K562 (cell line): ENCODE data around the gene DDAH2. TPM values are rescaled to one million over a fixed set of nuclear protein-coding genes. Genes with fewer than 3 reads are reported as not detected.

Experiments used
- ATAC-seq: fragments of 200-7000 bp; cut with Tn5 transposase; 3 replicates; pipeline ENCODE4 v1.9.1; 2020; ENCODE audit warnings: moderate library complexity
- BruUV-seq: library from RNA; stranded (reverse); fragments of 400-500 nt; replicated peaks from 2 replicates; lab custom pipeline; 2021; lab: Mats Ljungman, UMichigan
- CTCF ChIA-PET: fragments of 300-600 bp; formaldehyde crosslinking; extraction: SDS; loops from one replicate; lab custom pipeline; 2021; ENCODE audit warnings: low intra/inter-chr PET ratio; lab: Yijun Ruan, JAX
- POLR2A ChIA-PET: fragments of 300-600, 350-650 bp; sonication (Branson Sonifier 250); formaldehyde crosslinking; extraction: SDS; loops from one replicate; lab custom pipeline; 2021; ENCODE audit warnings: antibody characterized with exemption, inconsistent platforms; lab: Yijun Ruan, JAX
- DNase-seq, 4 experiments: peaks; one replicate each; pipeline versions ENCODE4 v3.0.0 to v3.0.0-alpha.2; 2011 to 2018; ENCODE audit warnings: low spot score in 3 of 4, mixed read lengths in 3 of 4; ENCODE audit errors: extremely low read depth in 1 of 4
- FAIRE-seq: peaks from 2 replicates; lab custom pipeline; 2011; peaks lifted over from hg19 to GRCh38; lab: Jason Lieb, UNC
- H2AFZ ChIP-seq: 2 replicates; pipeline ENCODE4 v1.6.0; 2011; ENCODE audit warnings: low read depth, low read length, control low read depth, inconsistent platforms
- H3K27ac ChIP-seq: fragments of 200-600 bp; 3 replicates; pipeline ENCODE4 v1.8.0; 2011; ENCODE audit warnings: low read depth, mild to moderate bottlenecking, control low read depth, inconsistent platforms, low read length, moderate library complexity, mixed read lengths; ENCODE audit errors: extremely low read depth
- H3K27me3 ChIP-seq, 2 experiments: fragments of 300-600 bp in 1 of 2; 2 replicates in 1 of 2; 3 replicates in 1 of 2; pipeline versions ENCODE4 v1.6.0 to v1.8.0; 2011; ENCODE audit warnings: inconsistent platforms in 2 of 2, low read length in 2 of 2, mild to moderate bottlenecking in 1 of 2, mixed read lengths in 1 of 2, moderate library complexity in 1 of 2; ENCODE audit not compliant: control insufficient read depth in 2 of 2, insufficient read depth in 2 of 2
- H3K36me3 ChIP-seq: fragments of 300-600 bp; 3 replicates; pipeline ENCODE4 v1.8.0; 2011; ENCODE audit warnings: mild to moderate bottlenecking, low read length, inconsistent platforms; ENCODE audit not compliant: control insufficient read depth, insufficient read depth
- H3K4me1 ChIP-seq, 2 experiments: fragments of 200-600 bp in 1 of 2; replicated peaks in 1 of 2; 2 replicates in 1 of 2; 3 replicates in 1 of 2; pipeline versions ENCODE4 v1.5.1 to v1.8.0; 2011; ENCODE audit warnings: inconsistent platforms in 2 of 2, low read length in 2 of 2, mild to moderate bottlenecking in 1 of 2, mixed read lengths in 1 of 2, moderate library complexity in 1 of 2; ENCODE audit not compliant: control insufficient read depth in 2 of 2, insufficient read depth in 2 of 2
- H3K4me2 ChIP-seq: 2 replicates; pipeline ENCODE4 v1.6.1; 2011; ENCODE audit warnings: low read length, control low read depth, inconsistent platforms, mixed read lengths; ENCODE audit not compliant: insufficient read depth
- H3K4me3 ChIP-seq: fragments of 200-600 bp; sonication (generic), shearing (Covaris generic); 2 replicates; pipeline ENCODE4 v1.5.1; 2016; ENCODE audit warnings: control low read depth, inconsistent platforms
- H3K79me2 ChIP-seq: fragments of 200-600 bp; 3 replicates; pipeline ENCODE4 v1.8.0; 2011; ENCODE audit warnings: low read length, inconsistent platforms; ENCODE audit not compliant: control insufficient read depth, insufficient read depth
- H3K9ac ChIP-seq, 2 experiments: 2 replicates each; pipeline versions ENCODE4 v1.6.0 to v1.6.1; 2011; ENCODE audit warnings: low read depth in 2 of 2, low read length in 2 of 2, control low read depth in 1 of 2, inconsistent platforms in 1 of 2, mild to moderate bottlenecking in 1 of 2, mixed read lengths in 1 of 2; ENCODE audit not compliant: insufficient read depth in 1 of 2
- H3K9me1 ChIP-seq: one replicate; pipeline ENCODE4 v1.6.0; 2011; ENCODE audit warnings: inconsistent platforms, mild to moderate bottlenecking, low read length, moderate library complexity; ENCODE audit not compliant: control insufficient read depth, insufficient read depth
- H3K9me3 ChIP-seq: replicated peaks from 2 replicates; pipeline ENCODE4 v1.5.1; 2011; ENCODE audit warnings: low read depth, low read length, inconsistent platforms; ENCODE audit not compliant: control insufficient read depth, insufficient read depth
- H4K20me1 ChIP-seq: replicated peaks from 2 replicates; pipeline ENCODE4 v1.6.1; 2011; ENCODE audit warnings: low read length, inconsistent platforms, mixed read lengths; ENCODE audit not compliant: control insufficient read depth, insufficient read depth
- ARID2 ChIP-seq: fragments of 450-650 bp; IDR thresholded peaks from 2 replicates; pipeline ENCODE4 v1.6.1; 2017; ENCODE audit warnings: antibody characterized with exemption, mild to moderate bottlenecking
- CBX1 ChIP-seq: sonication (generic); IDR thresholded peaks from 2 replicates; pipeline ENCODE4 v1.6.1; 2016; ENCODE audit warnings: antibody characterized with exemption, low read depth, mild to moderate bottlenecking
- HNRNPK ChIP-seq: fragments of 200-400 bp; formaldehyde crosslinking; IDR thresholded peaks from one replicate; pipeline ENCODE4 v1.6.1; 2018; ENCODE audit warnings: mild to moderate bottlenecking, low read depth, low read length; ENCODE audit not compliant: poor library complexity, severe bottlenecking
- JUND ChIP-seq, 2 experiments: IDR thresholded peaks; 2 replicates in 1 of 2; 3 replicates in 1 of 2; pipeline ENCODE4 v1.6.1; 2011; ENCODE audit warnings: borderline replicate concordance in 2 of 2, low read depth in 2 of 2, low read length in 2 of 2, improper control_type of control experiment in 1 of 2, missing biosample characterization in 1 of 2, missing genetic modification characterization in 1 of 2, missing genetic modification reagents in 1 of 2
- KLF10 ChIP-seq: fragments of 250-450 bp; sonication (Bioruptor Pico); IDR thresholded peaks from 2 replicates; pipeline ENCODE4 v1.6.1; 2021; ENCODE audit warnings: matching md5 sums
- RBBP5 ChIP-seq: fragments of 200-600 bp; sonication (generic); IDR thresholded peaks from 2 replicates; pipeline ENCODE4 v1.6.1; 2012; ENCODE audit warnings: borderline replicate concordance, mild to moderate bottlenecking, low read length, control low read depth, inconsistent platforms; ENCODE audit not compliant: insufficient read depth, poor library complexity, severe bottlenecking
- SMAD4 ChIP-seq: fragments of 250-450 bp; sonication (Bioruptor Pico); conservative IDR thresholded peaks from 2 replicates; pipeline ENCODE4 v1.8.0; 2021; ENCODE audit warnings: inconsistent platforms, mild to moderate bottlenecking, moderate library complexity
- SMC3 ChIP-seq: conservative IDR thresholded peaks from 2 replicates; pipeline ENCODE4 v1.6.1; 2011; ENCODE audit warnings: low read depth, low read length, improper control_type of control experiment; ENCODE audit not compliant: insufficient read depth
- SUPT5H ChIP-seq: fragments of 450-650 bp; IDR thresholded peaks from 2 replicates; pipeline ENCODE4 v1.6.1; 2016
- TAL1 ChIP-seq: fragments of 450-650 bp; IDR thresholded peaks from 2 replicates; pipeline ENCODE4 v1.6.1; 2016; ENCODE audit warnings: mild to moderate bottlenecking
- TRIM24 ChIP-seq, 2 experiments: fragments of 450-650 bp; IDR thresholded peaks; 2 replicates each; pipeline ENCODE4 v1.6.1; 2016
- ZNF140 ChIP-seq: fragments of 250-450 bp; sonication (Bioruptor Pico); IDR thresholded peaks from 2 replicates; pipeline ENCODE4 v1.8.0; 2021; ENCODE audit warnings: moderate library complexity, mild to moderate bottlenecking, inconsistent platforms
- ZNF444 ChIP-seq: fragments of 250-450 bp; sonication (Bioruptor Pico); IDR thresholded peaks from 2 replicates; pipeline ENCODE4 v1.4.0; 2020; ENCODE audit warnings: mild to moderate bottlenecking, moderate library complexity
- ZSCAN29 ChIP-seq: fragments of 450-650 bp; IDR thresholded peaks from 2 replicates; pipeline ENCODE4 v1.6.1; 2017
- WGBS: fragments of 100-300 bp; shearing (Covaris generic); methylation state at CpG from one replicate; pipeline ENCODE4 v1.1.6; 2016; ENCODE audit warnings: low coverage, mixed read lengths; ENCODE audit not compliant: insufficient coverage; ENCODE audit errors: missing lambda C conversion rate; 5-methylcytosine and 5-hydroxymethylcytosine counted together
- in situ Hi-C: fragments of 300-500 bp; cut with MboI; formaldehyde crosslinking; loops from 4 replicates; pipeline ENCODE4 v1.15.0; 2018; ENCODE audit warnings: inconsistent platforms, mixed read lengths
- intact Hi-C: fragments of 100-400 bp; cut with micrococcal nuclease; formaldehyde crosslinking; loops from 2 replicates; pipeline ENCODE4 v1.14.2; 2022
- polyA plus RNA-seq, 8 experiments: library from polyadenylated mRNA; depleted of rRNA in 4 of 8; stranded (reverse) in 5 of 8; unstranded in 3 of 8; fragments of >200 nt; fragmentation: Nextera tagmentation in 2 of 8; fragmentation: Illumina TruSeq in 1 of 8; extraction: Ambion mirVana in 2 of 8; extraction: Trizol in 1 of 8; gene quantifications; 2 replicates each; pipeline versions ENCODE4 v1.2.1 to v1.2.3, GENCODE V29; 2011 to 2014; ENCODE audit warnings: inconsistent platforms in 1 of 8, missing spikeins in 1 of 8
- total RNA-seq, 7 experiments: library from RNA; depleted of rRNA in 6 of 7; stranded (reverse); fragments of >200 nt in 6 of 7; fragmentation: Illumina TruSeq in 2 of 7; extraction: Trizol in 2 of 7; gene quantifications; 2 replicates each; pipeline versions ENCODE4 v1.2.1 to v1.2.3, GENCODE V29; 2011 to 2021; ENCODE audit warnings: low replicate concordance in 1 of 7
- TF ChIP-seq, protein P1 (sequence below): sonication (generic); IDR thresholded peaks from 2 replicates; pipeline ENCODE4 v1.6.1; 2016
- TF ChIP-seq, protein P2 (sequence below): sonication (generic); formaldehyde crosslinking; IDR thresholded peaks from 2 replicates; pipeline ENCODE4 v1.8.0; 2022; ENCODE audit warnings: mild to moderate bottlenecking, low read depth, missing genetic modification reagents
- TF ChIP-seq, protein P3 (sequence below): fragments of 250-450 bp; sonication (Bioruptor Pico); IDR thresholded peaks from 2 replicates; pipeline ENCODE4 v1.4.0; 2020; ENCODE audit warnings: mild to moderate bottlenecking

DDAH2 gene
- total and polyA plus RNA-seq, 9 of the 15 experiments (the other 6 are each of a cell fraction or from before 2014, with no cell fraction given), result 1.8 to 45.4 (median 21.4) TPM

DNA sequence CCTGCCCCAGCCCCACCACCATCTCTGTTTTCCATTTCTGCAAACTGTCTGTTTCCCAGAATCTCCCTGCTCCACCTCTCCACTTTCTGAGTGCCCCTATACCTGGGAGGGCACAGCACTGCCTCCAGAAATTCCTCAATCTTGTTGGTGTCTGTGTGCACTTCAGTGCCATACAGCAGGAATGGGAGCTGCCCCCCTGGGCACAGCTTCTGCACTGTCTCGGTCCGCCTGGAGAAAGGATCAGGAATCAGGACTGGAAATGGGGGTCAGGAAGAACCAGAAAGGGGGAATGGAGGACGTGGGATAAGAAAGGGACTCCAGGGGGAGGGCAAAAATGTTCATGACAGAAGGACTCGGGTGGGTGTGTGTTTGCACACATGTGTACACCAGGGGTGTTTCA is 4.6 kb upstream of the DDAH2 start:
- intact Hi-C loops, result loop anchor here (2.0 to 10.0 kb wide), 3 partner anchors 43 to 241 kb away; partner anchors contain the start of genes DXO and VARS1
- TF ChIP-seq, protein P1, sequence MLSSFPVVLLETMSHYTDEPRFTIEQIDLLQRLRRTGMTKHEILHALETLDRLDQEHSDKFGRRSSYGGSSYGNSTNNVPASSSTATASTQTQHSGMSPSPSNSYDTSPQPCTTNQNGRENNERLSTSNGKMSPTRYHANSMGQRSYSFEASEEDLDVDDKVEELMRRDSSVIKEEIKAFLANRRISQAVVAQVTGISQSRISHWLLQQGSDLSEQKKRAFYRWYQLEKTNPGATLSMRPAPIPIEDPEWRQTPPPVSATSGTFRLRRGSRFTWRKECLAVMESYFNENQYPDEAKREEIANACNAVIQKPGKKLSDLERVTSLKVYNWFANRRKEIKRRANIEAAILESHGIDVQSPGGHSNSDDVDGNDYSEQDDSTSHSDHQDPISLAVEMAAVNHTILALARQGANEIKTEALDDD, result no peak
- TF ChIP-seq ZSCAN29 (no peak), SMAD4 (CRISPR knock-in tag) (no peak), ARID2 (peak; percentile 30; the same call in 1 of the 2 replicates), SMC3 (no peak), JUND (IDR thresholded peaks at IDR 0.05; ENCODE audit: borderline replicate concordance, low read depth, low read length) (no peak), JUND (tag; IDR thresholded peaks at IDR 0.05; ENCODE audit: borderline replicate concordance, low read depth, low read length) (no peak), TRIM24 (IDR thresholded peaks at IDR 0.05) (no peak), SUPT5H (peak; percentile 43), TAL1 (no peak), ZNF444 (CRISPR knock-in tag) (no peak), CBX1 (no peak), RBBP5 (no peak), HNRNPK (no peak), ZNF140 (CRISPR knock-in tag) (no peak), KLF10 (CRISPR knock-in tag) (no peak)
- TF ChIP-seq, protein P2, sequence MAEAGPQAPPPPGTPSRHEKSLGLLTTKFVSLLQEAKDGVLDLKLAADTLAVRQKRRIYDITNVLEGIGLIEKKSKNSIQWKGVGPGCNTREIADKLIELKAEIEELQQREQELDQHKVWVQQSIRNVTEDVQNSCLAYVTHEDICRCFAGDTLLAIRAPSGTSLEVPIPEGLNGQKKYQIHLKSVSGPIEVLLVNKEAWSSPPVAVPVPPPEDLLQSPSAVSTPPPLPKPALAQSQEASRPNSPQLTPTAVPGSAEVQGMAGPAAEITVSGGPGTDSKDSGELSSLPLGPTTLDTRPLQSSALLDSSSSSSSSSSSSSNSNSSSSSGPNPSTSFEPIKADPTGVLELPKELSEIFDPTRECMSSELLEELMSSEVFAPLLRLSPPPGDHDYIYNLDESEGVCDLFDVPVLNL (CRISPR knock-in tag), result no peak
- TF ChIP-seq, protein P3, sequence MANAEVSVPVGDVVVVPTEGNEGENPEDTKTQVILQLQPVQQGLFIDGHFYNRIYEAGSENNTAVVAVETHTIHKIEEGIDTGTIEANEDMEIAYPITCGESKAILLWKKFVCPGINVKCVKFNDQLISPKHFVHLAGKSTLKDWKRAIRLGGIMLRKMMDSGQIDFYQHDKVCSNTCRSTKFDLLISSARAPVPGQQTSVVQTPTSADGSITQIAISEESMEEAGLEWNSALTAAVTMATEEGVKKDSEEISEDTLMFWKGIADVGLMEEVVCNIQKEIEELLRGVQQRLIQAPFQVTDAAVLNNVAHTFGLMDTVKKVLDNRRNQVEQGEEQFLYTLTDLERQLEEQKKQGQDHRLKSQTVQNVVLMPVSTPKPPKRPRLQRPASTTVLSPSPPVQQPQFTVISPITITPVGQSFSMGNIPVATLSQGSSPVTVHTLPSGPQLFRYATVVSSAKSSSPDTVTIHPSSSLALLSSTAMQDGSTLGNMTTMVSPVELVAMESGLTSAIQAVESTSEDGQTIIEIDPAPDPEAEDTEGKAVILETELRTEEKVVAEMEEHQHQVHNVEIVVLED (CRISPR knock-in tag), result no peak

More for the DNA sequence above, 4.6 kb upstream of the DDAH2 start:
- ATAC-seq (no peak), FAIRE-seq (no peak), DNase-seq (no peak)
- in situ Hi-C loops, result no loop called here
- Histone ChIP-seq H3K27me3 (no peaks in the 10 kb centered on the region), H3K4me3 (peak overlapping the region; percentile 77; the same call in 1 of the 2 replicates), H3K36me3 (peaks cover 56% of the 10 kb centered on the region), H3K79me2 (peaks cover 76% of the 10 kb centered on the region), H2AFZ (no peak overlapping the region), H3K9me1 (no peaks in the 10 kb centered on the region), H3K27ac (peak overlapping the region; percentile 95), H3K4me1 (peaks cover 43 to 59% of the 10 kb centered on the region in 2 experiments), H3K9ac (peak overlapping the region; percentile 99), H3K4me2 (peak overlapping the region; percentile 100), H4K20me1 (peaks cover 24% of the 10 kb centered on the region), H3K9me3 (no peaks in the 10 kb centered on the region)
- POLR2A ChIA-PET, result interaction anchor here (1.1 to 13.1 kb wide), 6 partner anchors 8 to 100 kb away, joined by 3 to 236 read pairs (median 6); partner anchors contain the start of genes C6orf47, CSNK2B, DDAH2 and GPANK1
- WGBS, result 69% methylated on average over 4 of the region's 4 CpGs
- CTCF ChIA-PET, result no interaction called here
- no TSS peak for BruUV-seq
